Measurements from ENCODE around the gene DLEC1.
A peak's percentile ranks its signal among the peaks of the same experiment; 100 is the strongest.
"Not testable (repeated sequence)": the region's sequence is repeated elsewhere in the genome, so short reads cannot be mapped to it uniquely, and the experiment has no call there.

DLEC1 gene

DNA sequence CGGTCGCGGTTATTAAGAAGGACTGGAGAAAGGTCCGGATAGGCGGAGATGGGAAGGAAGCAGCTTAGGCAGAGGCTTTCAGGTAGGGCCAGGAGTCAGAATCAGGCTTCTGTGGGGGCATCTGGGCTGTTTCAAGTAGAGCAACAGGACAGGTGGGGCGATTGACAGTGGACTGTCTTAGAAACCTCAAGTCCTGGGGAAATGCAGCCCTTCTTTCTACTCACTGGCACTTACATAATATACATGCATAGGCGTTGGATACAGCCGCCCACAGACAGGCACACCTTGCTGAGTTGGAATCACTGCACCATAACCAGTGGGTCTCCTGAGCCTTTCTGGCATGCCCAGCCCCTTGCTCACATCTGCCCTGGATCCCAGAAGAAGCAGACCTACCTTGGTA is 100.2 kb downstream of the DLEC1 start:
- no peak for DNase-seq

DNA sequence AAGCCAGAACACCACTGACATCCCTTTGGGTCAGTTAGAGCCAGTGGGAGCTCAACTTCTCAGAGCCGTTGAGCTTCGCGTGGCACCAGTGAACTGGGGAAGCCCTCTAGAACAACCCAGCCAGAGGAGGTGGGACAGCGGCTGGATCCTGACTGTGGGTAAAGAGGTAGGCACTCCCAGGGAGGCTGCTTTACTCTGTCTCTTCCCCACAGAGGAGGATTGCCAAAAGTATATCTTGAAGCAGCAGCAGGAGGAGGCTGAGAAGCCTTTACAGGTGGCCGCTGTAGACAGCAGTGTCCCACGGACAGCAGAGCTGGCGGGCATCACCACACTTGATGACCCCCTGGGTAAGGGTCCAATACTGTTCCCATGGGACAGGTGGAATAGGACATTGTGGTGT is 100.6 kb downstream of the DLEC1 start:
- no peak for DNase-seq

DNA sequence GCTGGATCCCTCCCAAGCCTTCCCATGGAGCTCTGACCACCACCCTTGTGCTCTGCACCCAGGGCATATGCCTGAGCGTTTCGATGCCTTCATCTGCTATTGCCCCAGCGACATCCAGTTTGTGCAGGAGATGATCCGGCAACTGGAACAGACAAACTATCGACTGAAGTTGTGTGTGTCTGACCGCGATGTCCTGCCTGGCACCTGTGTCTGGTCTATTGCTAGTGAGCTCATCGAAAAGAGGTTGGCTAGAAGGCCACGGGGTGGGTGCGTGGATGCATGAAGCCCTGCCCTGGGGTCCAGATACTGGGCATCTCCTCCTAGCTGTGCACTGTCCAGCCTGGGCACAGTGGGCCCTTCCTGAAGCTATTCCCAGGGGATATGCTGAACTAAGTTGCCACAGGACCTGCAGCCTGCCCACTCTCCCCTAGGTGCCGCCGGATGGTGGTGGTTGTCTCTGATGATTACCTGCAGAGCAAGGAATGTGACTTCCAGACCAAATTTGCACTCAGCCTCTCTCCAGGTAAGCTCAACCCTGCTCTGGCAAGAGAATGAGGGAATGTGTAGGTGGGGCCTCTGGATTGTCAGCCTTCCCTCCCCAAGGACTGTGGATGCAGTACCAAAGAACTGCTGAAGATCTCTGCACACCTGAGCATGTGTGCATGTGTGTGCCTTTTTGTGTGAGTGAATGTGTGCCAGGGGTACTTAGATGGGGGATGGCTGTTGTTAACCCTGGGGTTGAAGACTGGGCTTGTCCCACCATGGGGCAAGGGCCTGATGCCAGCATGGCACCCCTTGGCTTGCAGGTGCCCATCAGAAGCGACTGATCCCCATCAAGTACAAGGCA is 101.5 kb downstream of the DLEC1 start:
- no peak for DNase-seq

GRCh38 chr3:38141173-38141951 is 102.4 kb downstream of the DLEC1 start:
- no peak for DNase-seq

- DNase-seq, result no peak
Observed at GRCh38 chr3:38141952-38142273, 102.9 kb downstream of the DLEC1 start.

- no peak for DNase-seq
Observed at GRCh38 chr3:38142959-38143358, 104.0 kb downstream of the DLEC1 start.

DNA sequence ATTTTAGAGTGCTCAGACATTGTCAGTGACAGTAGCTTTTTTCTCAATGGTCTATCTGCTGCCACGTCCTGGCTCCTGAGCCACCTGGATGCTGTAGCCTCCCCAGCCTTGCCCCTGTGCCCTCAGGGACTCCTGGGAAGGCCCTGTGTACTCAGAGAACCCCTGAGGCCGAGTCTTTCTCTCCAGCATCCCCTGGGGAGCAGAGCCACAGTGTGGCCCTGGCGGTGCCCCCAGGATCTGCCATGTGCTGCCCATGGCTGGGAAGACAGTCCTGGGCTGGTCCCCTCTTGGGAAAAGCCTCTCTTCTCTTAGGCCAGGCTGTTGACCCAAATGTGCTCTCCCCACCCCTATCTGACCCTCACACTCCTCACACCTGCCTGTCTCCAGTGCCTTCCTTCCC is 104.5 kb downstream of the DLEC1 start:
- no peak for DNase-seq

DNA sequence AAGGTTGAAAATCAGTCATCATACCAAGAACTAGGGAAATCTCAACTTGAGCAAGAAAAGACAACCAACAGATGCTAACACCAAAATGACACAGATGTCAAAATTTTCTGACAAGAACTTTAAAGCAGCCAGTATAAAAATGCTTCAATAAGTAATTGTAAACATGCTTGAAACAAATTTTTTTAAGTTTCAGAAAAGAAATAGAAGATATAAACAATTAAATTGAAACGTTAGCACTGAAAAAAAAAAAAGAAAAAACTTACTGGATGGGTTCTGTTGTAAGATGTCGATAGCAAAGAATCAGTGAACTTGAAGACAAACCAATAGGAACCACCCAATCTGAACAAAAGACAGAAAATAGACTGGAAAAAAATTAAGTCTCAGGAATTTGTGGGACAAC is 107.5 kb downstream of the DLEC1 start:
- no peak for DNase-seq

GRCh38 chr3:38147421-38147820 is 108.4 kb downstream of the DLEC1 start:
- DNase-seq, result peak; percentile 73 to 88

GRCh38 chr3:38148311-38148882 is 109.4 kb downstream of the DLEC1 start:
- peak; percentile 84 to 93 for DNase-seq

GRCh38 chr3:38149708-38150107 is 110.7 kb downstream of the DLEC1 start:
- peak; percentile 54 to 57 for DNase-seq

- DNase-seq, result peak; percentile 22 to 52
Observed at GRCh38 chr3:38150780-38151528, 111.9 kb downstream of the DLEC1 start.

DNA sequence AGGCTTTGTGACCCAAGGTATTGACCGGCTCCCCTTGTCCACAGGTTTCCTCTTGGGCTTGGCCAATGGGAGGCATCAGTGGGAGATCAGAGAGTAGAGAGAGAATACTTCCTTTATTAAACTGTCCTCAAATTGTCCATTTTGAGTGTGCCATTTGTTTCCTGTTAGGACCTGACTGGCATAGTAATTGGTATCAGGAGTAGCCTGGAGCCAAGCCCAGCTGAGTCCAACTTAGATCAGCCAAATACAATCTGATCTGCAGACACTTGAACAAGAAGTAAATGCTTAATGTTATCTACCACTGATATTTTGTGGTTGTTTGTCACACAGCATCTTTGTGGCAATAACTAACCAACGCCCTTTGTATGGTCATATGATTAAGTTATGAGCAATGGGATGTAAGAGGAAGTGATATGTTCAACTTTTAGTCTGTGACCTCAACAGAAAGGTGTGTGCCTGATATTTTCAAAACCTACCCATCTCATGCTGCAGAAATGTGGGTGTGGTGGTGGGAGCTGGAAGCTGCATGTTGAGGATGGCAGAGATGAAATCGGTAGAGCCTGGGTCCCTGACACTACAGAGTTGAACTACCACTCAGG is 112.8 kb downstream of the DLEC1 start:
- DNase-seq, result peak; percentile 78 to 88

- DNase-seq, result peak; percentile 86 to 90
Observed at GRCh38 chr3:38152609-38153008, 113.6 kb downstream of the DLEC1 start.

DNA sequence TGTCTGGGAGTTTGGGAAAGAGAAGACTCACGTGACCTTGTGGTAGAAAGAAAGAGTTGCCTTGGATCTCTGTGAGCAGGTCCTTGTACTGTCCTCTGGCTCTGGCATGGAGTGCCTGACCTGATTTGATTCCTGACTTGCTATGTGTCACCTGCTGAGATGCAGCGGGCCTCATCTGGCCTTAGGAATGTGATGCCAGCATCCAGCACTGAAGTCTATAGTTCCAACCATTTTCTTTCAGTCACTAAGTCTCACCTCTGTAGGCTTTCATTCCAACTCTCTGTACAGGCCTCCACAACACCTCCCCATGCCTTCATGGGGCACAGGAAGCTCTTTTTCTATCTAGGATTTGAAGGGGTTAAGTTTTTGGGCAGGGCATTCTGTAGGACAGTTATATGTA is 114.2 kb downstream of the DLEC1 start:
- no peak for DNase-seq

GRCh38 chr3:38154033-38154494 is 115.1 kb downstream of the DLEC1 start:
- peak; percentile 89 to 90 for DNase-seq

GRCh38 chr3:38154625-38155255 is 115.7 kb downstream of the DLEC1 start:
- no peak for DNase-seq

GRCh38 chr3:38155825-38156224 is 116.8 kb downstream of the DLEC1 start:
- no peak for DNase-seq

GRCh38 chr3:38157117-38157516 is 118.1 kb downstream of the DLEC1 start:
- DNase-seq, result no peak

- DNase-seq, result no peak
Observed at GRCh38 chr3:38157595-38157994, 118.6 kb downstream of the DLEC1 start.

- DNase-seq, result no peak
Observed at GRCh38 chr3:38158472-38158871, 119.5 kb downstream of the DLEC1 start.

DNA sequence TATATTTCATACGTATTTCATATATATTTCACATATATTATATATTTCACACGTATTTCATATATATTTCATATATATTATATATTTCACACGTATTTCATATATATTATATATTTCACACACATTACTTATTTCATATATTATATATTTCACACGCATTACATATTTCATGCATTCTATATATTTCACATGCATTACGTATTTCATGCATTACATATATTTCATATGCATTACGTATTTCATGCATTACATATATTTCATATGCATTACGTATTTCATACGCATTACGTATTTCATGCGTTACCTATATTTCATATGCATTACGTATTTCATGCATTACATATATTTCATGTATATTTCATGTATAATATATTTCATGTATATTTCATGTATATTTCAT is 121.7 kb downstream of the DLEC1 start:
- not testable (repeated sequence) for DNase-seq
